Activated CD4-positive, CD25-positive, alpha-beta regulatory T cell (primary cell): Measurements from ENCODE around the gene LTF.

Experiments used
- DNase-seq, 4 experiments: peaks; one replicate each; lab custom pipeline; 2025; lab: John Stamatoyannopoulos, UW

Gene LTF

DNA sequence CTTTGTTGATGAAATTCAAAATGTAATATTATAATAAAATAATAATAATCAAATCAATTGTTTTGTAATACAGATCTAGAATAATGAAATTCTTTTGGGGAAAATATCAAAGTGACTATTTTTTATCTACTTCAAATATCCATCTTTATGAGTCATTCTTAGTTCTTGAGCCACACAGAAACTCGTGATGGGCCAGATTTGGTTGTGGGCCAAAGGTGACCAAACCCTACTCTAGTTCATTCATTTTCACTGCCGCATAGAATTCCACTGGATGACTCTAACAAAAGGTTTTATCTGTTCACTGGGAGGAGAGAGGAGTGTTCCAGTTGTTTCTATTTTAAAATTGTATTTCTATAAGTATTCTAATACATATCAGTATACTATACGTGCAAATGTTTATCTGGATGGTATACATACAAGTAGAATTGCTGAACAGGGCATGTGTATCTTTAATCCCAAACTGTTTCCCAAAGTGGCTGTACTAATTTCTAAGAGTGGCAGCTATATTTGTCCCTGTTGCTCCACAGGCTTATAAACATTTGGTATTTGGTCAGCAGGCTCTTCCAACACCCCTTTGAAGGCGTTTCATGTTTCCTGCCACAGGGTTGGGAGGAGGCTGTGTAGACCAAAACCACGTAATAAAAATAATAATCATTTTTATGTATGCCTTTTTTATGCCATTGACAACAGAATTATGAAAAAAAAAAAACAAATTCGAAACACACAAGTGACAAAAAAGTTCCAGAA is 25.8 kb upstream of the LTF start:
- no peak for DNase-seq

DNA sequence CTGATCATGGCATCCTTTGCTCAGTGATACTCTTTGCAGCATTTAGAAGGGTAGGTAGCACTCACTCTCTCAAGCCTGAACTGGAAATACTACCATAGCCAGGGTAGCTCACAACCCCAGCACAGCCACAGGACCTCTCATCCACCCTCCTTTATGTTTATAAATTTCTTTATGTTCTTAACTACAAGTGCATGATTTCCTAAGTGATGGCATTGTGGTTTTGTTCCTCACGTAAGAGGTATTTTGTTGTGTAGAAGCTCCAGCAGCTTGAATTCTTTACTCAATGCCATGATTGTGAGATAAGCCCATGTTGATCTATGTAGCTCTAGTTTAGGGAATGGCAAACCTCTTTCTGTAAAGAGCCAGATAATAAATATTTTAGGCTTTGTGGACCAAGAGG is 25.2 kb upstream of the LTF start:
- DNase-seq = no peak

DNA sequence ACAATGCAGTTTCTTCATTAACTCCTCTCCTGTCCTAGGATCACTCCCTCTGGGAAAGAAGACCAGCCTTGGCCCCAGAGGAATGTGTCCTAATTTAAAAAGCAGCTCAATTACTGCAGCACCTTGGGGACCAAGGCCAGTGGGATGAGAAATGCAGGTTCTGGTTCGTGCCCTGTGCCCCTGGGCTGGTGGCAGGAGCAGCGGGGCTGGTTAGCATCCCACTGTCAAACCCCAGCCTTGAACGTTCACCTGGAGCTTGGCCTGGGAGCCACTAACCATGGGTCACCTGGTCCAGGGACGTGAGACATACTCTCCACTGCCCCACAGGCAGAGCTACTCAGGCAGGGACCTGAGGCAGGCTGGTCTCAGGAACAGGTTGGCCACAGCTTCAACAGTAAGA is 24.7 kb upstream of the LTF start:
- DNase-seq = no peak

DNA sequence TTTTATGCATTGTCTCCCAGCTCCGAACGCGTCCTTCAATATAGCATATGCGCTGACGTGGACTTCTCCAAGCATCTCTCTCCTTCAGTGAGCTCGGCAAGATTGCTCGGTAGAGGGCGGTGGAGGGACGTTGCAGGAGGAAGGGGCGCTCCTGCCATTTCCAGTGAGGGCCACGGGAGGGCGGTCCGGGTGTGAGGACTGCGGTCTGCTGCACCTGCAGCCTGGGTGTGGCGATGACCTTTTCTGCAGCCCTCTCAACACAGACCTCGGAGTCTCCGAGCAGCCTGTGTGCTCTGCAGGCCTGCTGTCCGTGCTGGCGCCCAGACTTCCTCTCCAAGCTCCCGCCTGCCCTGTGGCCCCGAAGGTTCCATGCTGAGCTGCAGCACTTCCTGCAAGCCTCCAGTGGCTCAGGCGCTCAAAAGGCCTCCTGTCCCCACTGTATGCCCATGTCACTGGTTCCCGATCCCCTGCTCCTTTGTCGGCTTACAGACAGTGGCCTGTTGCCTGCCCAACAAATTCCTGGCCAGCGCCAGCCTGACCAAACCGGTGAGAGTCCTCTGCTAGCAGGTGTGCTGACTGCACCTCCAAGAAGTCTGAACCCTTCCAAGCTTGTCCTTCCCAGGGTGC is 24.1 kb upstream of the LTF start:
- peak; percentile 82 to 91 (median 84) for DNase-seq

DNA sequence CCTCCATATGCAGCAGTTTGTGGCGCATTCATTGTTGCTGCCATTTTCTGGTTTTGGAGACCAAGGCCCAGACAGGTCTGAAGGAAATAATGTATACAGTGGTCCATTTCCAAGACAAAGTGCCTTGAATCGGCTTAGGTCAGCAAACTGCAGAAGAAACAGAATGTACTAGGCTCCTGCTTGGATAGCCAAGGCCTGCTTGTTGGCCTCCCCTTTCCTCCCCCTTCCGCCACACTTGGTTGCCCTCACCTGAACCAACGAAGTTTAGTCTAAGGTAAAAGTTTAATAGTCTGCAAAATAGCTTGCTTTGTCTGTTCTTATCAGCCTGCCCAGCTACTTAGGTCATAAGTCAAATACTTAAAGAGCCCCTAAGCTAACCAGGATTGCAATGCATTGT is 21.1 kb upstream of the LTF start:
- DNase-seq = no peak

DNA sequence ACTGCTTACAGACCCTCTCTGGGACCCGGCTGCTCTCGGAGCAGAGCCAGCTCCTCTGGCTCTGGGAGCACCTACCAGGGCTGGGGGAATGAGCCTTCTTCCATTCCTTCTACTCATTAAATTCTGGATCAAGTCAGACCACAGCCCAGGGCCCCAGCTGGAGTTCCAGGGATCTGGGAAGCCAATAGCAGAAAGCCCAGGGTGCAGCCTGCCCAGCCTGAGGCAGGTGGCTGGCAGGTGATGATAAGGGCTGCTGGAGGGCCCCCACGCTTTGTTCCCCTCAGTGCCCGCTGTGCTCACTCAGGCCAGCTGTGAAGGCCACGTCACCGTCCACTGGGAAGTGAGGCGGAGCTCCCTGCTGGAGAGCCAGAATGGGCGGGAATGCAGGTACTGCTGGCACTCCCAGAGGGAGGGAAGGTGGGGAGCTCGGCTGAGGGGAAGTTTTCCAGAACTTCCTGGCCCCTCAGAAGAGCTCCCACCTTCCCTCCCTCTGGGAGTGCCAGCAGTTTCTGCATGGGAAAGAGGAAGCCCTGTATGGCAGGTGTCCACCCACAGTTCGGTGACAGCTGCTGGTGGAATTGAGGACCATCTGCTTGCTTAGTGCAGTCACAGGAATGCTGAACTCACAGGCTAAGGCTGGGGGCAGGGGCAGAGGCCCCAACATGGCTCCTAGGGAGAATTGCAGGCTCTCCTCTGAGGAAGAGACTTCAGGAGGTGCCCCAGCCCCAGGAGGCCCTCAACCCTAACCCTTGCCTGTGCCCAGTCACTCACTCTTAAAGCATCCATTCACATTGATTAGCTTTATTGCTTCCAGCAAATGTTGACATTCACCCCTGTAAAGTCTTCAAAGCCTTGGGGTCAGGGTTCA is 20.4 kb upstream of the LTF start:
- DNase-seq = no peak

DNA sequence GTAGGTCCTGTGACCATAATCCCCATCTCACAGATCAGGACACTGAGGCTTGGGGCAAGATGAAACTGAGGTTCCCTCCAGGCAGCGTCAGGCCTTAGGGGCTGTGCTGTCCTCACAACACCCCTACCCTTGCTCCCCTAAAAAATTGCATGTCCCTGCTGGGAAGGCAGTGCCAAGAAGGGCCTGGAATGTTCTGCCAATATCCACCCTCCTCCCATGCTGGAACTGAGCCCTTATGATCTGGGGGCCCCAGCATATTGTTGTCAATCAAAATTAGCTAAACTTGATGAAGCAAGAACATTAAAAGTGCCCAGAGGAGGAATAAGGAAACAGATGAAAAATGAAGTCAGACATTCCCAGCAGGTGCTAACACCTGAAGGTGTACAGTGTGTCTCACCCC is 19.7 kb upstream of the LTF start:
- DNase-seq = no peak

DNA sequence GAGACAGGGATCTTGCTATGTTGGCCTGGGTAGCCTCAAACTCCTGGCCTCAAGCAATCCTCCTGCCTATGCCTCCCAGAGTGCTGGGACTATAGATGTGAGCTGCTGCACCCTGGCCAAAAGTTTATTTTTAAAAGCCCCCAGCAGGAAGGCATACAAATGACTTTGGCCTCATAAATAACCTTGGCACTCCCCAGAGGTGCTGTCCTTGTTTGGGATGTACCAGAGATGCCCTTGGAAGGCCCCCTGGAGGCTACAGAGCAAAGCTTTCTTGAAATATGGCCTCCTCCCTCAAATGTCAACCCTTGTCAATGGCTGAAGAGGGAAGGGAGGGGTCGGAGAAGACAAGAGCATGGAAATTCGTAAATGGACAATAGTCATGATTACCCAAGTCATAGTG is 19.1 kb upstream of the LTF start:
- DNase-seq = no peak

DNA sequence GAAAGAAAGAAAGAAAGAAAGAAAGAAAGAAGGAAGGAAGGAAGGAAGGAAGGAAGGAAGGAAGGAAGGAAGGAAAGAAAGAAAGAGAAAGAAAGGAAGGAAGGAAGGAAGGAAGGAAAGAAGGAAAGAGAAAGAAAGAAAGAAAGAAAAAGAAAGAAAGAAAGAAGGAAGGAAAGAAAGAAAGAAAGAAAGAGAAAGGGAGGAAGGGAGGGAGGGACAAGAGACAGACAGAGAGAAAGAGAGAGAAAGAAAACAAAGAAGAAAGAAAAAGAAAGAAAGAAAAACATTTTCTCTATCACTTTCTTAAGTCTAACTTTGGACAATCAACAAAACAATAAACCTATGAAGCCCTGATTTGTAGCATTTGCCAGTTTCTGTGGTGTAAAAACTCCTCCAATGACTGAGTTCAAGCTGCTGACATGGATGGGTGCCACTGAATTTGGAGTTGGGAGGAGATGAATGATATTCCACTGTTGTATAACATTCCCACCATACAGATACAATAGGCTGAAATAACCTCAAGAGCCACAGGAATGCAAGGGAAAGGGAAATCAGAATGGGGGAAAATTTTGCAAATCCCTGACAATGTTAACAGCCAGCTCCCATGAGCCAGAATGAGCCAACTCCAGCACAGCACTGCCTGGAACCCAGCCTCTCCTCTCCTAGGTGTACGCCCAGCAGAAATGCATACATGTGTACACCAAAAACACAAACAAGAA is 18.1 kb upstream of the LTF start:
- DNase-seq = no peak

DNA sequence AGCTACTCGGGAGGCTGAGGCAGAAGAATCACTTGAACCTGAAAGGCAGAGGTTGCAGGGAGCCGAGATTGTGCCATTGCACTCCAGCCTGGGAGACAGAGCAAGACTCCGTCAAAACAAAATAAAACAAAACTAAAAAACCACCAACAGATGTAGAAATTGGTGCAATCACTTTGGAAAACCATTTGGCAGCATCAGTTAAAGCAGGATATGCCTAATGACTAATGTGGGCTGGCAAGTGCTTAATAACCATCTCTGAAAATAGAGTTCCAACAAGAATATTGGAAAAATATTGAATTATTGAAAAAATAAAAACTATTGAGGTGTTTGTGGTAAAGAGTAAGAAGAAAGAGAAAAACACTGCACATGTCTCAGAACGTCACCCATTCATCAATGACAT is 16.9 kb upstream of the LTF start:
- no peak for DNase-seq

DNA sequence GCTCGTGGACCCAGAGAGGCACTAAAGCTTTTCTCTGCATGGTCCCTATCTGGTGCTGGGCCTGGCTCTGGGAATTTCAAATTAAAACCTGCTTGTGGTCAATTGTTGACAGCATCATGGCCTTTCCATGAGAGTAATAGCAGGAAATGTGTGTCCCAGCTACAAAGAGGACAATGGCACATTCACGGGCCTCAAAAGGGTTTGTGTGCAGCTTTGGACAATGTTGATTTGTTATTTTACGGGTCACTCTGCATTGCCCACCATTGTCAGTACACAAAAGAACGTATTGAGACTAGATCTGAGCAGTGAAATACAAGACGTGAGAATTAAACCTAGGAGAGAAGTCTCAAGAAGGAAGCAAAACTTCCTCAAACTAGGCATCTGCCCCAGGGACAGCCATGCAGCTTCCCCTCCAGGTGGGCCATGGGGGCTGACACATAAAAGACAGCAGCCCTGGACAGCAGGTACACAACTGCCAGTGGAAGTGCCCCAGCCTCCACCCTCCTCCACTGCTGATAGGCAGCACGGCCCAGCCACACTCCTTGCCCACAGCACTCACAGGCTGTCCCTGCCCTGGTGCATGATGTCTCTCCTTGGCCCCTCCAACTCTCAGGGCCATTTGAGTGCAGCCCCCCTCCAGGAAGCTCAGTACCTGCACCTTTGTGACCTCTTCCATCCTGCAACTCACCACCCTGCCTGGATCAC is 15.9 kb upstream of the LTF start:
- DNase-seq = no peak

DNA sequence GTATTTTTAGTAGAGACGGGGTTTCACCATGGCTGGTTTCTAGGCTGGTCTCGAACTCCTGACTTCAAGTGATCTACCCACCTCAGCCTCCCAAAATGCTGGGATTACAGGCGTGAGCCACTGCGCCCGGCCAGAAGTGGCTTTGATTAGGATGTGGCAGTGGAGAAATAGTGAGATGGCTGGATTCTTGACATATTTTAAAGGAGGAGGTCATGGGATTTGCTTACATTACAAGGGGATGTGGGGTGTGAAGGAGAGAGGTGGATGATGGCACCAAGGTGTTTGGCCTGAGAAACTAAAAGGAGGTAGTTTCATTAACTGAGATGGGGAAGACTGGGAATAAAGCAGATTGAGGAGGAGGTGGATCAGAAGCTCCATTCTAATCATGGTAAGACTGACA is 15.0 kb upstream of the LTF start:
- DNase-seq = no peak

DNA sequence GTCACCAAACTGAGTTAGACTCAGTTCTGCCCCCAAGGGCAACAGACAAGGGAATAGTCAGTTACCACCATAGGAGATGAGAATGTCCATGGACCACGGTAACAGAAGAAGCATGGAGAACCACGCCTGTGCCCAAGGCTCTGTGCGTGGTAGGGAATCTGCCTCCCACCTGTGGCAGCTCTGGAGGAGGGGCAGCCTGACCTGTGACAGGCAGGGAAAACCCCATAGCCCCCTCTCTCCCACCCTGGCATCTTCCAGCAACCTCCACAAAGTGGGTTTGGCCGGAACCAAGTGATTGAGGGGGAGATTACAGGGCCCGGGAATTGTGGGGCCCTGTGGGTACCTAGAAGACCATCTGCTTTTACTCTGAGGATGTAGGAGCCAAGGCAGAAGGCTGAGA is 14.3 kb upstream of the LTF start:
- DNase-seq = no peak

DNA sequence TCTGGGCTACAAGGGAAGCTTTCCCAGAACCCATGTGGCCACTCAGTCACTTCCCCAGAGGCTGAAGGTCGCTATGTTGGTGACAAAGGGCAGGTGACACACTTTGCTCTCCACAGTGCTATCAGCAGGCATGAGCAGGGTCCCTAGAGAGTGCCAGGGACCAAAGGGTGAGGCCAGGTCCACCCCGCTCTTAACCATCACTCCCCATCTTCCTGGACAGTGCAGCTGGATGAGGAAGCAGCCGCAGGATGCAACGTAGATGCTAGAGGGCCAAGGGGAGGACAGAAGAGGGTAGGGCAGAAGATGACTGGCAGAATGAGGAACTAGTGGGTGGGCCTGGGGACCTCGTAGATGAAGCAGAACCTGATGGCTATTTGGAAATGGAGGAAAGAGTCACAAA is 13.6 kb upstream of the LTF start:
- DNase-seq = no peak

DNA sequence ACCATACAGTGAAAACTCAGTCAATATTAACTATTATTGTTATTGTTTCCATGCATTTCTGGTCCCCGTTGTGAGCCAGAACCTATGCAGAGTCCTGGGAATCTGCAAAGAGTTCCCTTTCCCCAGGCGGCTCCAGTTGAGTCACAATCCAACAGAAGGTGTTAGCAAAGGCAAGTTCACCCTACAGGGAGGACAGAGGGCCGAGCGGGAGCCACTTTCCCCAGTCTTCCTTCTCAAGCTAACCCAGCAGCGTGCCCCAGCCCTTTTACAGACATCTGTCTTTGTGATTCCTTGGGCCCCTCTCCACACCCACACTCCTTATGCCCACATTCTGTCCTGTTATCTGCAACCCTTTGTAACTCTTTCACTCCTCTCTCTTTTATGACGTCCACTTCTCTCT is 13.1 kb upstream of the LTF start:
- no peak for DNase-seq

DNA sequence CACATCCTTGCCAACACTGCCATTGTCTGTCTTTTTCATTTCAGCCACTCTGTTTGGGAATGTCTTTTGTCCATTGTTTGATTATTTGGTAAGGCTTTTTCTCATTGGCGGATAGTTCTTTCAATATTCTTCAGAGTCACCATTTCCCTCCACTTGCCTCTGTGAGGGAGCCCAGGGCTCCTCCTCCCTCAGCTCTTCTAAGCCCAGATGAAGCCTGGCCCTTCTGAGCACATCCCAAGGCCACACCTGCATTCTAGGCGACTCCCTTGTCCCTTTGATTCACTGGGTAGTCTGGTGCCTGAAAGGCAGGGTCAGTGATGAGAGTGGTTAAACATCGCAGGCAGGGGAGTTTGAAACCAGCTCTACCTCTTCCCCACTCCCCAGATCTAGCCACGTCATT is 12.4 kb upstream of the LTF start:
- no peak for DNase-seq

DNA sequence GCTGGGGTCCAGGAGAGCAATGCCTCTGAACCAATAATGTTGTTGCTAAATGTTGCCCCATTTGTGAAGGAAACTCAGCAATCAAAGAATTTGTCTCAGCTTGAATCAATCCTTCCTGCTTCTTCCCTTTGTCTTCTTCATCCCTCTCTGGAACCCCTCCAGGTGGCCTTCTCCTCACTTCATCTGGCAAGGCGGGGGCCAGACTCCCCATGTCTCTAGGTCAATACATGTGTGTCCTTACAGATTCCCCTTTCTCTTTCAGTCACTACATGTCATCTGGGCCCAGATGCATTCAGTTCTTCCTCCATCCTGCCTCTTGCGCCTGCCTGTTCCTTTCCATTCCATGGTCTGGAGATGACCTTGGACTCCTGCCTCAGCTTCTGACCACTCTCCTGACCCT is 8.0 kb upstream of the LTF start:
- no peak for DNase-seq

DNA sequence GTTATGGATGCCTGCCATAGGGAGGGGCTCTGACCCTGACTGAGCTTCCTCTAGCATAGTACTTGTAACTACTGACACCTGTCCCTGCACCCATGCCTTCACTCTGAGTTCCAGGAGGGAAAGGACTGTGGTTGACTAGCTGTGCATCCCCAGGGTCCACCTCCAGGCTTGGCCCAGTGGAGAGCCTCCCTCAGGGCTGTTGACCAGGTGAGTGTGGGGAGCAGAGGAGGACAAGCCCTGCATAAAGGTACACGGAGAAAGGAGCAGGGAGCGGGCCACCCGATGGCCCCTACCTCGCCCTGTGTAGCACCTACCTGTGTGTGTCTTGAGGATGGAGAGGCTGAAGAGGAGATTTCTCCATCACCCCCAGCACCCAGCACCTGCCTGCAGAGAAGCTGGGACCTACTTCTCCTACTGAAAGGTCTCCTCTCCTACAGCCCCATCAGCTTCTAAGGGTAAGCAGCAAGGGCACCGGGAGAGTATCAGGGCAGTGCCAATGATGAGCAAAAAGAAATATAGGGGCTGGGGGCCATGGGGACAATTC is 6.7 kb upstream of the LTF start:
- no peak for DNase-seq

DNA sequence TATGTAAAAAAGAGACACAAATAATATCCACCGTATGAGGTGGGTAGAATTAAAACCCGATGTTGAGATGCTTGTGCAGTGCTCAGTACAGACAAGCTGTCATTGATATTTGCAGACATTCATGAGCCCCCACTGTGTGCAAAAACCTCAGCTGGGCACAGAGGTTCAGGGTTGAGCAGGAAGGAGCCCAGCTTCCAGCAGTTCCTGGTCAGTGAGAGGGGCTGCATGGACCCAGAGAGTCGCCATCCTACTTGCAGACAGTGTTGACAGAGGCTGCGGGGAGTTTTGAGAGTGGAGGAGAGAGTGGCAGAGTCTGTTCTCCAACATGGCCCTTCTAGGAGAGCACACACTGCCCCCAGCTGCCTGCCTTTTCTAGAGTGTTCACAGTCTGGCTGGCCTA is 6.1 kb upstream of the LTF start:
- DNase-seq = no peak

DNA sequence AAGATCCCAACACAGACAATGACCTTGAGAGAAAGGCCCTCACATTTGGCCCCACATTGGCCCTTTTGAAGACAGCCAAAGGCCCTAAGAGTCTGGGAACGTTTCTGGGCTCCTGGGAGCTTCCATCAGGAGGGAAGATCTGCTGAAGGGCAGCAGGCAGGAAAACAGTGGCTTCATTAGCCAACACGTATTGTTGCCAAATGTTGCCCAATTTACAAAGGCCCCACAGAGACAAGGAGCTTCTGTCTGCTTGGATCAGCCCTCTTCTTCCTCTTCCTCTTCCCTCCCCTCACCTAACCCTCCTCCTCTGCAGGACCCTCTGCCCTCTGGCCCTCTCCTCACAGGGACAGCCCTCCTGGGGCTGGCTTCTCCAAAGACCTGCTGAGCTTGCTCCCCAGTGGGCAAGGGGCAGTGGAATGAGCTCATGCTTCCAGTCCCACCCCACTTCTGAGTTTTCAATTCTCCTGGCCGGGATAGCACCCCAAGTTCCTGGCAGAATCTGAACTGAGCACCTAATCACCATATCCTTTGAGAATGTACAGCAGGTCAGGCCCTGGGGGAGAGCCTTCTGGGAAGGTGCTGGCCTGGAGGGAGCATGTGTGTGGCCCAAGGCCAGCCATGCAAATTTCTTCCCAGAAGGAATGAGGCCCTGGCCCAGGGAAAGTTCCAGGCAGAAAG is 5.1 kb upstream of the LTF start:
- no peak for DNase-seq
